Vagina (tissue), 2 donors: ENCODE measurements around the gene ZNF268.

Experiments used
- CTCF ChIP-seq, 3 experiments: fragments of 450-650 bp in 2 of 3; fragments of 200-600 bp in 1 of 3; sonication (generic) in 1 of 3; IDR thresholded peaks; one replicate each; pipeline ENCODE4 v1.5.1; 2017 to 2019; ENCODE audit warnings: antibody characterized with exemption in 3 of 3, mild to moderate bottlenecking in 2 of 3, moderate library complexity in 2 of 3
- POLR2A ChIP-seq, 2 donors: fragments of 450-650 bp; IDR thresholded peaks; one replicate each; pipeline ENCODE4 v1.6.1; 2017; ENCODE audit warnings: antibody characterized with exemption in 2 of 2, mild to moderate bottlenecking in 2 of 2, moderate library complexity in 2 of 2
- POLR2AphosphoS5 ChIP-seq, 2 donors: sonication (generic); formaldehyde crosslinking; IDR thresholded peaks; one replicate each; pipeline ENCODE4 v1.9.0; 2017; ENCODE audit warnings: antibody characterized with exemption in 2 of 2, mild to moderate bottlenecking in 2 of 2, low read depth in 1 of 2; ENCODE audit not compliant: insufficient read depth in 1 of 2

DNA sequence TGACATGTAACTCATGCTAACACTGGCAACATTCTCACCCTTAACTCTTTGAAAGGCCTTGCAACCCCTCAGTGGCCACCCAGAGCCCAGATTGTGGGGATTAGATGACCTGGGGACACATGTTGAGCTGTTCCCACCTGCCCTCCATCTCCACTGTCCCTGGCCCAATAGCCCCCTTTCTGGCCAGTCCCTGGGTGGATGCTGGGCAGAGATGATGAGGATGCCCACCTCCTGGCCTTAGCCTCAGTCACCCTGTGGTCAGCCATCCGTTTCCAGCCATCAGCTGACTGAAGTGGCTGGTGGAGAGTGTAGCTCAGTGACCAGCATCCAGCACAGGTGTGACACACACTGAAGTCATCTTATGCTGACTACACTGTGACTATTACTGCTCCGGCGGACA lies 49.7 kb downstream of the ZNF268 start:
- no peak for TF ChIP-seq CTCF (IDR thresholded peaks at IDR 0.05)
- no peak for TF ChIP-seq POLR2AphosphoS5 (IDR thresholded peaks at IDR 0.05; ENCODE audit: insufficient read depth in 1 of 2, low read depth in 1 of 2)
- no peak for TF ChIP-seq POLR2A (IDR thresholded peaks at IDR 0.05)
